Endothelial cell of umbilical vein (primary cell): ENCODE results near the gene SPATA7. TPM values are rescaled to one million over a fixed set of nuclear protein-coding genes. Genes with fewer than 3 reads are reported as not detected.

Experiments used
- BruUV-seq: library from RNA; stranded (reverse); fragments of 400-500 nt; replicated peaks from 2 replicates; lab custom pipeline; 2021; lab: Mats Ljungman, UMichigan
- CTCF ChIA-PET: fragments of 300-600, 350-600 bp; sonication (Branson Sonifier 250); formaldehyde crosslinking; loops from one replicate; lab custom pipeline; 2021; ENCODE audit warnings: antibody characterized with exemption, inconsistent platforms; lab: Charles Lee
- POLR2A ChIA-PET: fragments of 300-600, 350-600 bp; sonication (Branson Sonifier 250); formaldehyde crosslinking; loops from one replicate; lab custom pipeline; 2021; ENCODE audit warnings: antibody characterized with exemption, inconsistent platforms; lab: Charles Lee
- DNase-seq: peaks from one replicate; pipeline ENCODE4 v3.0.0-alpha.2; 2011; ENCODE audit warnings: low read depth, low spot score
- FAIRE-seq: peaks from 2 replicates; lab custom pipeline; 2011; peaks lifted over from hg19 to GRCh38; lab: Jason Lieb, UNC
- H2AFZ ChIP-seq: 2 replicates; pipeline ENCODE4 v1.6.0; 2012; ENCODE audit warnings: low read depth, low read length, control low read depth, inconsistent platforms
- H3K27ac ChIP-seq: 2 replicates; pipeline ENCODE4 v1.5.1; 2011; ENCODE audit warnings: low read depth, mild to moderate bottlenecking, control low read depth, low read length, moderate library complexity; ENCODE audit not compliant: insufficient read depth
- H3K27me3 ChIP-seq, 2 experiments: 2 replicates each; pipeline versions ENCODE4 v1.6.0 to v1.6.1; 2011; ENCODE audit warnings: low read length in 2 of 2, mixed read lengths in 1 of 2; ENCODE audit not compliant: control insufficient read depth in 2 of 2, insufficient read depth in 2 of 2
- H3K36me3 ChIP-seq, 2 experiments: 2 replicates in 1 of 2; 3 replicates in 1 of 2; pipeline ENCODE4 v1.5.1; 2011; ENCODE audit warnings: low read length in 2 of 2, mild to moderate bottlenecking in 1 of 2, moderate library complexity in 1 of 2; ENCODE audit not compliant: control insufficient read depth in 2 of 2, insufficient read depth in 2 of 2; ENCODE audit errors: extremely low read depth in 1 of 2
- H3K4me1 ChIP-seq: 3 replicates; pipeline ENCODE4 v1.5.1; 2011; ENCODE audit warnings: mild to moderate bottlenecking, low read length; ENCODE audit not compliant: control insufficient read depth, insufficient read depth; ENCODE audit errors: extremely low read depth
- H3K4me2 ChIP-seq: 2 replicates; pipeline ENCODE4 v1.6.1; 2011; ENCODE audit warnings: low read length, control low read depth, mixed read lengths; ENCODE audit not compliant: insufficient read depth
- H3K4me3 ChIP-seq, 3 experiments: fragments of 200-600 bp in 1 of 3; sonication (generic), shearing (Covaris generic) in 1 of 3; replicated peaks in 1 of 3; 2 replicates each; pipeline ENCODE4 v1.5.1; 2011 to 2016; ENCODE audit warnings: control low read depth in 3 of 3, low read length in 3 of 3, mild to moderate bottlenecking in 2 of 3, inconsistent platforms in 1 of 3, low read depth in 1 of 3, moderate library complexity in 1 of 3; ENCODE audit not compliant: insufficient read depth in 1 of 3
- H3K79me2 ChIP-seq: 2 replicates; pipeline ENCODE4 v1.6.0; 2012; ENCODE audit warnings: low read length, inconsistent platforms; ENCODE audit not compliant: control insufficient read depth, insufficient read depth
- H3K9ac ChIP-seq: replicated peaks from 2 replicates; pipeline ENCODE3; 2011; ENCODE audit warnings: low read length, control low read depth; ENCODE audit not compliant: insufficient read depth; ENCODE audit errors: extremely low read depth
- H3K9me1 ChIP-seq: replicated peaks from 3 replicates; pipeline ENCODE4 v1.6.0; 2011; ENCODE audit warnings: mild to moderate bottlenecking, low read length; ENCODE audit not compliant: control insufficient read depth, insufficient read depth; ENCODE audit errors: extremely low read depth
- H3K9me3 ChIP-seq: replicated peaks from 2 replicates; pipeline ENCODE4 v1.5.1; 2012; ENCODE audit warnings: low read length, inconsistent platforms; ENCODE audit not compliant: control insufficient read depth, insufficient read depth
- H4K20me1 ChIP-seq: replicated peaks from 2 replicates; pipeline ENCODE3; 2011; ENCODE audit warnings: mild to moderate bottlenecking, low read length; ENCODE audit not compliant: control insufficient read depth, insufficient read depth; ENCODE audit errors: extremely low read depth
- CTCF ChIP-seq, 2 donors: IDR thresholded peaks; 1 replicate in 1 of 2; 2 replicates in 1 of 2; pipeline ENCODE4 v1.5.1; 2011; ENCODE audit warnings: low read length in 2 of 2, mild to moderate bottlenecking in 2 of 2, moderate library complexity in 2 of 2, control low read depth in 1 of 2, inconsistent platforms in 1 of 2, low read depth in 1 of 2; ENCODE audit not compliant: insufficient read depth in 1 of 2; ENCODE audit errors: extremely low read depth in 1 of 2
- FOS ChIP-seq: IDR thresholded peaks from 2 replicates; pipeline ENCODE4 v1.6.1; 2011; ENCODE audit warnings: mild to moderate bottlenecking, low read length, moderate library complexity, borderline replicate concordance; ENCODE audit not compliant: insufficient read depth
- GATA2 ChIP-seq: IDR thresholded peaks from 2 replicates; pipeline ENCODE4 v1.7.0; 2011; ENCODE audit warnings: low read depth, mild to moderate bottlenecking, moderate library complexity, mixed read lengths, low read length; ENCODE audit not compliant: insufficient read length, insufficient read depth
- JUN ChIP-seq: IDR thresholded peaks from 2 replicates; pipeline ENCODE4 v1.6.1; 2011; ENCODE audit warnings: borderline replicate concordance, low read depth; ENCODE audit not compliant: insufficient read length, insufficient read depth
- MAX ChIP-seq: IDR thresholded peaks from 2 replicates; pipeline ENCODE4 v1.6.1; 2011; ENCODE audit not compliant: insufficient read depth, insufficient read length
- POLR2AphosphoS5 ChIP-seq: IDR thresholded peaks from 2 replicates; pipeline ENCODE4 v1.6.1; 2012; ENCODE audit warnings: low read depth, mild to moderate bottlenecking, control low read depth, low read length, moderate library complexity; ENCODE audit not compliant: insufficient read depth
- dilution Hi-C: fragments of 300-500 bp; cut with MboI; formaldehyde crosslinking; loops from one replicate; pipeline ENCODE4 v1.15.0; 2019; ENCODE audit warnings: low sequenced_read_pairs; ENCODE audit not compliant: extremely low pct_ligation_motif_present
- intact Hi-C: fragments of 100-400 bp; cut with micrococcal nuclease; formaldehyde crosslinking; loops from one replicate; pipeline ENCODE4 v1.10.0; 2022
- polyA plus RNA-seq, 4 experiments: library from polyadenylated mRNA; depleted of rRNA in 3 of 4; stranded (reverse) in 3 of 4; unstranded in 1 of 4; fragments of >200 nt; gene quantifications; 2 replicates each; pipeline versions ENCODE4 v1.2.1 to v1.2.3, GENCODE V29; 2011 to 2012; ENCODE audit warnings: missing spikeins in 1 of 4
- total RNA-seq: library from RNA; stranded (reverse); gene quantifications from 2 replicates; pipeline ENCODE4 v1.2.3, GENCODE V29; 2021

SPATA7 gene
- total and polyA plus RNA-seq, 2 donors (not counting 3 experiments of a cell fraction or from before 2014, with no cell fraction given), result 4.0 to 9.7 TPM

- POLR2A ChIA-PET, result no interaction called here
- no TSS peak for BruUV-seq
Measured at GRCh38 chr14:88476214-88476774, 90.8 kb downstream of the SPATA7 start.

More at GRCh38 chr14:88476214-88476774, 90.8 kb downstream of the SPATA7 start:
- H2AFZ ChIP-seq, result no peak overlapping the region
- no peak overlapping the region for H3K4me3 ChIP-seq
- H3K36me3 ChIP-seq, result peaks cover 4 to 7% of the 10 kb centered on the region in 2 experiments
- H3K9me1 ChIP-seq, result no peaks in the 10 kb centered on the region
- H3K79me2 ChIP-seq, result peaks cover 8% of the 10 kb centered on the region
- FAIRE-seq (no peak), DNase-seq (no peak)
- no peaks in the 10 kb centered on the region for H4K20me1 ChIP-seq
- H3K27me3 ChIP-seq, result no peaks in the 10 kb centered on the region
- H3K9me3 ChIP-seq, result no peaks in the 10 kb centered on the region
- no peaks in the 10 kb centered on the region for H3K4me1 ChIP-seq
- intact Hi-C loops, result no loop called here
- dilution Hi-C loops, result no loop called here
- H3K9ac ChIP-seq, result no peak overlapping the region
- no peak overlapping the region for H3K27ac ChIP-seq
- TF ChIP-seq FOS (no peak), CTCF (IDR thresholded peaks at IDR 0.05; ENCODE audit: extremely low read depth in 1 of 2, insufficient read depth in 1 of 2, low read depth in 1 of 2, low read length in 2 of 2) (no peak), JUN (no peak), MAX (no peak), GATA2 (no peak), POLR2AphosphoS5 (no peak)
- CTCF ChIA-PET, result no interaction called here
- H3K4me2 ChIP-seq, result no peak overlapping the region
